HEK293 (cell line): ENCODE measurements around the gene MAP7.

ENCODE experiments used
- CTCF ChIP-seq: fragments of 450-650 bp; formaldehyde crosslinking; IDR thresholded peaks from 2 replicates; pipeline ENCODE4 v1.5.1; 2016; ENCODE audit warnings: missing biosample characterization, missing genetic modification characterization
- PBX3 ChIP-seq: sonication (generic); formaldehyde crosslinking; IDR thresholded peaks from 2 replicates; pipeline ENCODE4 v1.8.1; 2022; ENCODE audit warnings: mild to moderate bottlenecking, moderate library complexity, missing genetic modification reagents
- ZNF830 ChIP-seq: fragments of 450-650 bp; IDR thresholded peaks from 2 replicates; pipeline ENCODE4 v1.5.0; 2018; ENCODE audit warnings: missing biosample characterization, missing genetic modification characterization, low read depth, mild to moderate bottlenecking, moderate library complexity

- no peak for TF ChIP-seq PBX3
- no peak for TF ChIP-seq ZNF830
- TF ChIP-seq CTCF (tag by site-specific recombination): no peak
Observed at GRCh38 chr6:136347847-136348246, 202.4 kb downstream of the MAP7 start.
